Neuron (in vitro differentiated cells): ENCODE measurements around the gene ERO1B.

Experiments used
- H2AFZ ChIP-seq: one replicate; pipeline ENCODE4 v1.6.1; 2013; ENCODE audit warnings: low read depth, mild to moderate bottlenecking, inconsistent platforms, low read length, moderate library complexity
- H3K27me3 ChIP-seq: one replicate; pipeline ENCODE4 v1.6.1; 2013; ENCODE audit warnings: low read length; ENCODE audit not compliant: insufficient read depth
- H3K36me3 ChIP-seq: one replicate; pipeline ENCODE4 v1.6.1; 2013; ENCODE audit warnings: low read length; ENCODE audit not compliant: insufficient read depth
- H3K4me1 ChIP-seq: one replicate; pipeline ENCODE4 v1.6.1; 2013; ENCODE audit warnings: low read length; ENCODE audit not compliant: insufficient read depth
- H3K4me3 ChIP-seq: 2 replicates; pipeline ENCODE4 v1.5.1; 2013; ENCODE audit warnings: mild to moderate bottlenecking, low read length, moderate library complexity
- H3K9me3 ChIP-seq: one replicate; pipeline ENCODE4 v1.6.1; 2013; ENCODE audit warnings: low read length

Gene ERO1B

DNA sequence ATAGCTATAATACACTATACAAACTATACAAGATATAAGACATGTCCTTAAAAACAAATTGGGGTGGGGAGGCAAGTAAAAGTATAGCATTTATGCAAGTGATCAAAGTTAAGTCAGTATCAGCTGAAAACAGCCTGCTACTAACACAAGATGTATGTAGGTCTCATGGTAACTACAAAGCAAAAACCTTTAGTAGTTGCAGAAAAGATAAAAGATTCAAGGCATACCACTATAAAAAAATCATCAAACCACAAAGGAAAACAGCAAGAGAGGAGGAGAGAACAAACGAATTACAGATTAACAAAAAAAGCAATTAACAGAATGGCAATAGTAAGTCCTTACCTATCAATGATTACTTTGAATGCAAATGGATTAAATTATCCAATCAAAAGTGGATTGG lies 22.7 kb downstream of the ERO1B start:
- H3K36me3 ChIP-seq = no peaks in the 10 kb centered on the region
- H3K9me3 ChIP-seq = peaks cover 4% of the 10 kb centered on the region
- H3K4me3 ChIP-seq = no peak overlapping the region
- H2AFZ ChIP-seq = no peak overlapping the region
- H3K4me1 ChIP-seq = no peaks in the 10 kb centered on the region
- H3K27me3 ChIP-seq = no peaks in the 10 kb centered on the region

DNA sequence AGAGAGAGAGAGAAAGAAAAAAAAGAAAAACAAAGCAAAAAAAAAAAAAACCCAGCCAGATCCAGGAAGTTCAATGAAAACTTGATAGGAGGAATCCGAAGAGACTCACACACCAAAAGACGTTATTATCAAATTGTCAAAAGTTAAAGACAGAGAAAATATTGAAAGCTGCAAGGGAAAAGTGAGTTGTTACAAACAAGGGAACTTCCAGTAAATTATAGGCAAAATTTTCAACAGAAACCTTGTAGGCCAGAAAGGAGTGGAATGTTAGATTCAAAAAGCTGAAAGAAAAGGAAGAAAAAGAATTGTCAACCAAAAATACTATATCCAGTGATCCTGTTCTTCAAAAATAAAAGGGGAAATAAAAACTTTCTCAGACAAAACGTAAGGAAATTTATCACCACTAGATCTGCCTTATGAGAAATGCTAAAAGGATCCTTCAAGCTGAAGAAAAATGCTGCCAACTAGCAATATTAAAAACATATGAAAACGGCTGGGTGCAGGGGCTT lies 23.6 kb downstream of the ERO1B start:
- Histone ChIP-seq H3K36me3 (no peaks in the 10 kb centered on the region), H3K27me3 (no peaks in the 10 kb centered on the region), H3K9me3 (peaks cover 4% of the 10 kb centered on the region), H3K4me3 (no peak overlapping the region), H2AFZ (no peak overlapping the region), H3K4me1 (no peaks in the 10 kb centered on the region)

DNA sequence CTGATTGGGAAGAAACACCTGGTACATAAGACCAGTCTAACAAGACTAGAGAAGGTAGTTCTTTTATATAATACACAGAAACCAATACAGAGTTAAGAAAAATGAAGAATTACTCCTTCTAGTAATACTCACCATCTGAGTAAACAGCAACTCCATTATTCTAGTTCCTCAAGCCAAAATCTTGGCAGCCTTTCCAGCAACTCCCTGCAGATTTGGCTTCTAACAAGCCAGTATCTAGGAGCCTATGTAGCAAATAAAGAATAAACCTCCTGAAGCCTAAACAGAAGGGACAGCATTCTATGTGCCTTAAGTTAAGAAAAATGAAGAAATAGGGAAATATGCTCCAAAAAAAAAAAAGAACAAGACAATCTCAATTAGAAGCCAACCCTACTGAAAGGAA lies 24.5 kb downstream of the ERO1B start:
- Histone ChIP-seq H3K4me1 (no peaks in the 10 kb centered on the region), H2AFZ (no peak overlapping the region), H3K4me3 (no peak overlapping the region), H3K36me3 (no peaks in the 10 kb centered on the region), H3K9me3 (peaks cover 2% of the 10 kb centered on the region), H3K27me3 (no peaks in the 10 kb centered on the region)

DNA sequence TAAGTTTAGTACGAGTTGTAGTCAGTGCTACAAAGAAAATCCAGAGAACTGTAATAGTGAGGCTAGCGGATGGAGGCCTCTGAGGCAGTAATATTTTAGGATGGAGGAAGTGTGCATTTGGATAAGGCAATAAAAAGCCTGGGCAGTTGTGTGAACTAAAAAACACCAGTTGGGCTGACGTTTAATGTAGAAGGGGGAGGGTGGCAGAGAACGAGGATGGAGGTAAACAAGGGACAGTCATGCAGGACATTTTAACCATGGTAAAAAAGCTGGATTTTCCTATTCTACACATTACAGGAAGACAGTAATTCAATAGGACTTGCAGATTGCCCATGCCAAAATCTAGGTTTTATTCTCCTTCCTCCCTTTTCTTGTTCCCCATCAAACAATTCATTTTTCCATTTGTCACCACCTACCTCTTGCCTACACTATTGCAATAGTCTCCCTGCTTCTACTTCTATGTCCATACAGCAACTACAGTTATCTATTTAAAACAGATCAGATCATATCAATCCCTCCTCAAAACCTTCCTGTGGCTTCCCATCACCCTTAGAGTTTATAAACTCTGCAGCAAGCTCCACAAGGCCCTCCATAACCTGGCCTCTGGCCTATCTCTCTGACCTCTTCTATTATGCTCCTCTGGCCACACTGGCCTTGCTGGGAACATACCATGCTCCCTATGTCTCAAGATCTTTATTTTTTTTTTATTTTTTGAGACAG lies 27.7 kb downstream of the ERO1B start:
- no peak overlapping the region for H2AFZ ChIP-seq
- H3K4me1 ChIP-seq = no peaks in the 10 kb centered on the region
- no peaks in the 10 kb centered on the region for H3K9me3 ChIP-seq
- no peaks in the 10 kb centered on the region for H3K27me3 ChIP-seq
- no peaks in the 10 kb centered on the region for H3K36me3 ChIP-seq
- H3K4me3 ChIP-seq = no peak overlapping the region

DNA sequence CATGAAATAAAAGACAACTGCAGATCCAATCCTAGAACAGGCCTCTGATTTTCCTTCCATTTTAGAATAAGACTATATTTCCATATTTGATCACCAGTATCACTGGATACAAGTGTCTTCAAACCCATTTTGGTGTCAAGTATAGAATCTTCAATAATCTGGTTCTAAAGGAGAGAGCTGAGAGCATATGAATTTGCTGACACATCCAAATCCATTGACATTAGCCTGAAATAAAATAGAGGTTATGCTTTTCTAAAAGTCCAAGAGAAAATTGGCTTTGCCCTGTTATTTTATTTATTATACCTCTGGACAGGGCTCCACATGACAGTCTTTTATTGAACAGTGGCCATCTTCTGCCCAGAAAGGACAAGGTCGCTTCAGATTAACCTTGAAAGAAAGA lies 28.6 kb downstream of the ERO1B start:
- Histone ChIP-seq H2AFZ (no peak overlapping the region), H3K4me3 (no peak overlapping the region), H3K36me3 (no peaks in the 10 kb centered on the region), H3K27me3 (no peaks in the 10 kb centered on the region), H3K9me3 (no peaks in the 10 kb centered on the region), H3K4me1 (no peaks in the 10 kb centered on the region)

DNA sequence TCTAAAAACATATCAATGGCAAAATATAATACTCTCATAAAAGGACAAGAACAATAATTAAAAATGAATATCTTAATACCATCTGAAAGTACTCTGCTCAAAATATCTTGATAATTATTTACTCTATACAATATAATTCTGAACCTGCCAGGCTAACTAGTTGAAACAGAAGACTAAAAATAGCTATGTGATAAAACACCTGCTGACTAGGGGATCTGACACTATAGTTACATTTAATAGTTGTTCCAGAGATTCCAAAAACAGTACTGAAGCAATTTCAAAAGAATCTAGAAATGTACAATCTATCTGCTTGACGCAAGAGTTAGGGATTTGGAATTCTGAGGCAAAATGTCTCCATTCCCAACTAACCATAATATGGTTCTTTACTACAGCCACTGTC lies 30.2 kb downstream of the ERO1B start:
- Histone ChIP-seq H3K4me1 (no peaks in the 10 kb centered on the region), H3K4me3 (no peak overlapping the region), H3K27me3 (no peaks in the 10 kb centered on the region), H3K36me3 (no peaks in the 10 kb centered on the region), H2AFZ (no peak overlapping the region), H3K9me3 (no peaks in the 10 kb centered on the region)

DNA sequence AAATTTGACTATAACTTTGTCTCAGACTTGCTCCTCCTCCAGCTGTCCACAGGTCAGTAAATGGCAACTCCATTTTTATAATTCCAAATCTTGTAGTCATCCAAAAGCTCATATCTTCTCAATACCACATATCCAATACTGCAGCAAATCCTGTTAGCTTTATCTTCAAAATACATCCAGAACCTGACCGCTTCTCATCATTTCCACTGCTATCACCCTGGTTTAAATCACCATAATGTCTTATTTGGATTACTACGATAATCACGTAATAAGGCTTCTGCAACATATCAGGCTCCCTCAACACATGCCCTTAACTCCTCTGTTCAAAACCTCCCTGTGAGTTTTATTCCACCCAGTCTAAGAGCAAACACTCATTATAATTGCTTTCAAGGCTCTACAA lies 34.5 kb downstream of the ERO1B start:
- no peaks in the 10 kb centered on the region for H3K9me3 ChIP-seq
- no peak overlapping the region for H3K4me3 ChIP-seq
- H3K27me3 ChIP-seq = no peaks in the 10 kb centered on the region
- no peaks in the 10 kb centered on the region for H3K4me1 ChIP-seq
- no peaks in the 10 kb centered on the region for H3K36me3 ChIP-seq
- no peak overlapping the region for H2AFZ ChIP-seq

DNA sequence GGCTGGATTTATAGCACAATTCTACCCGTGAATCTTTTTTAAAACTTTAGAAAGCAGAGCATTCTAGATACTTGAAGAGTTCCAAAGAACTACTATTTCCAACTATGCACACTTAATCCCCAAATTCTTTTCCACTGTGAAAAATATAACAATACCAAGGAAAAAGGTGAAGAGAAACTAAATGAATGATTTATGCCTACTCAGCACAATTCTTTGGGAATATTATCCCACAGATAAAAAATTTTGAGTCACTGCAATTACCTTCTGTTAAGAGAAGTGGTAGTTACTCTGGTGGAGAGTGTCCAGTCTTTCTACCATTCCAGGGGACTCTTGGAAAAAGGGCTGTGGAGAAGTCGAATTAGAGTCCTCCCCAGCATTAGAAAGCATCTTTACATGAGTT lies 39.2 kb downstream of the ERO1B start:
- Histone ChIP-seq H3K4me3 (no peak overlapping the region), H2AFZ (no peak overlapping the region), H3K36me3 (no peaks in the 10 kb centered on the region), H3K9me3 (no peaks in the 10 kb centered on the region), H3K4me1 (no peaks in the 10 kb centered on the region), H3K27me3 (no peaks in the 10 kb centered on the region)

DNA sequence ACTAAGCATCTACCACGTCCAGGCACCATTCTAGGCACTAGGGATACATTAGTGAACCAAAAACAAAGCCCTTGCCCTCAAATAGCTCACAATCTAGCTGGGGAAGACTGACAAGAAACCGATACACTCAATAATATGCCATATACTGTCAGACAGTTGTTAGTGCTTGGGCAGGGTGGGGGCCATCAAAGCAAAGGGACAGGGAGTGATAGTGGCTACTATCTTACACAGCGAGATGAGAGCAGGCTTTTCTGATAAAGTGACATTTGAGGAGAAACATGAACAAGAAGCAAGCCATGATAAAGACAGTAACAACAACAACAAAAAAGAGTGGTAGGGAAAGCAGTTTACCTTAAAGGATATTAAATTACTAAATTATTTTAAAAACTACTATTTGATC lies 41.1 kb downstream of the ERO1B start:
- no peaks in the 10 kb centered on the region for H3K4me1 ChIP-seq
- H2AFZ ChIP-seq = no peak overlapping the region
- no peaks in the 10 kb centered on the region for H3K36me3 ChIP-seq
- no peak overlapping the region for H3K4me3 ChIP-seq
- no peaks in the 10 kb centered on the region for H3K9me3 ChIP-seq
- H3K27me3 ChIP-seq = no peaks in the 10 kb centered on the region

DNA sequence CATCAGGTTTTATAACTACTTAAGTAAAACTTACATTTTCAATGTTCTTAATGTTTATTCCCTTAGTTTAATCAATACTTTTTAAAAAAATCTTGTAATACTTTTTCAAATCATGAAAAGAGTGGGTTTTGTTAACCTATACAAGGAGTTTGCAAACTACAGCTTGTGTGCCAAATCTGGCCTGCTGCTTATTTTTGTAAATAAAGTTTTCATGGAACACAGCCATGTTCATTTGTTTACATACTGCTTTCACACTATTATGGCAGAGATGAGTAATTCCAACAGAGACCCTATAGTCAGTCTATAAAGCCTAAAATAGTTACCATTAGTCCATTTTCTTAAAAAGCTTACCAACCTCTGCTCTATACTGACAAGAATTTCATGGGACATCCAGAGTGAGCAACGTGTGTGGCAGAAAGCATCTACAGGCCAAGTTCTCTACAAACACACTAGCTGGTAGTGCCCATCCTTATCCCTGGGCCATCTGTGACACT lies 42.6 kb downstream of the ERO1B start:
- Histone ChIP-seq H2AFZ (no peak overlapping the region), H3K27me3 (no peaks in the 10 kb centered on the region), H3K4me1 (no peaks in the 10 kb centered on the region), H3K4me3 (no peak overlapping the region), H3K9me3 (no peaks in the 10 kb centered on the region), H3K36me3 (no peaks in the 10 kb centered on the region)

DNA sequence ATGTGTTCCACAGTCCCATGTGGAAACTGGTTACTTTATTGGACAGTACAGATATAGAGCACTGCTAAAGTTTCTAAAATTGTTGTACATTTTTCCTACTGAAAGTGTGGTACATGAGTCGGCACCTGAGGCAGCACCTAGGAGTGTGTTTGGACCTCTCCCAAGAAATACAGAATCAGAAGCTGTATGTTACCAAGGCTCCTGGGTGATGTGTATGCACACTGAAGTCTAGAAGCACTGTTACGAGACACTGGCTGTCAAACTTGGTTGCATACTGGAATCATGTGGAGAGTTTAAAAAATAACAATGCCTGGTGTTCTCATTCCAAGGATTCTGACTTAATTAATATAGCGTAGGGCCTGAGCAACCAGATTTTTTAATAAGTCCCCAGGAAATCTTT lies 46.6 kb downstream of the ERO1B start:
- Histone ChIP-seq H3K4me1 (no peaks in the 10 kb centered on the region), H3K4me3 (no peak overlapping the region), H2AFZ (no peak overlapping the region), H3K36me3 (no peaks in the 10 kb centered on the region), H3K9me3 (no peaks in the 10 kb centered on the region), H3K27me3 (no peaks in the 10 kb centered on the region)

DNA sequence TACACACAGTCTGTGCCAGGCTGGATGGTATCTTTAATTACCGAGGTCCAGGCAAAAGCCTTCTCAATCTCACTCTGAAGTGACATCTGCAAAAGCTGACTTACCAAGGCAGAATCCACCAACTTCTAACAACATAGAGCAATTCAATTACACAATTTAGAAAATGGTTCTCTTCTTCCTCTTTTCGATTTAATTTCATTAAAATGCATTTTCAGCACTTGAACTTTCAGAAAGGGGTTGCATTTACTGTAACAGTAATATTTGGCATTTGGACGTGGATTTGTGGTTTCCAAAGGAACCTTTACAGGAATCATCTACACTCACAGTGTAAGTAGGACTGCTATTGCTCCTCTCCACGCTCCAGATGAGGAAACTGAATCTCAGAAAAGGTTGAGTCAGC lies 53.3 kb downstream of the ERO1B start:
- Histone ChIP-seq H3K4me1 (no peaks in the 10 kb centered on the region), H3K4me3 (no peak overlapping the region), H3K9me3 (no peaks in the 10 kb centered on the region), H3K36me3 (no peaks in the 10 kb centered on the region), H2AFZ (no peak overlapping the region), H3K27me3 (no peaks in the 10 kb centered on the region)

DNA sequence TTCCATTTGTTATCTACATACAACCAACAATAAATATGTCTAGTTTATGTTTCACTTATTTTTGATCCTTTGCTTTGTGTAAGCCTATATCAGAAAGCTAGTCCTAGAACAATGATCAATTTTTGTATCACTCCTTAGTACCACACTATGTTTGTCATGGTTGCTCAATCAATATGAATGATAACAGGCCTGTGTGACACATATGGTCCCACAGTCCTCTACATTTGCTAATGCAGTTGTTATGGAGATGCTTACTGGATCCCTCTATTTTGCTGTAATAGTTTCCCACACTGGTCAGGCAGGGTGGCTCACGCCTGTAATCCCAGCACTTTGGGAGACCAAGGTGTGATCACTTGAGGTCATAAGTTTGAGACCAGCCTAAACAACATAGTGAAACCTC lies 59.1 kb downstream of the ERO1B start:
- Histone ChIP-seq H3K4me1 (no peaks in the 10 kb centered on the region), H3K36me3 (no peaks in the 10 kb centered on the region), H3K27me3 (no peaks in the 10 kb centered on the region), H3K4me3 (no peak overlapping the region), H2AFZ (no peak overlapping the region), H3K9me3 (no peaks in the 10 kb centered on the region)

DNA sequence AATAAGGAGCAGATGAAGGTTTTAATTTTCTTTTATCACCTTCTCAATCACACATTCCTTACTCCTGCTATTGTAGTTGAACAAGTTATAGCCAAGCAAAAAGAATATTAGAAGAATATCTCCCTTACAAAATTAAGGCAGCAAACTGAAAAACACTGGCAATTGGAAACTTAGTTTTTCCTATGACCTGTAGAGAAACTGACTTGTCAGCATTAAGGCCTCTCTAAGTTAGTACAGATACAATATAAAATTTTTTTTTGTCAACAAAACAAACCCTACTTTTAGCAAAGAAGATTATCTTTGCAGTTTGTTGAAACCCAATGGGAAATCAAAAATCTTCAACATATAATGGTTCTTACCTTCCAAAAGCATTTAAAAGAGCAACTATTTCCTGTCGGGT lies 61.3 kb downstream of the ERO1B start:
- H3K4me3 ChIP-seq = no peak overlapping the region
- no peaks in the 10 kb centered on the region for H3K9me3 ChIP-seq
- no peaks in the 10 kb centered on the region for H3K27me3 ChIP-seq
- H2AFZ ChIP-seq = no peak overlapping the region
- H3K4me1 ChIP-seq = no peaks in the 10 kb centered on the region
- H3K36me3 ChIP-seq = no peaks in the 10 kb centered on the region
